Immature natural killer cell (primary cell): ENCODE results near the gene IFNLR1. TPM values are rescaled to one million over a fixed set of nuclear protein-coding genes. Genes with fewer than 3 reads are reported as not detected.

ENCODE experiments used
- DNase-seq, 3 donors: peaks; one replicate each; pipeline ENCODE4 v3.0.0; 2022; ENCODE audit warnings: mixed read lengths in 1 of 3
- H3K27ac Mint-ChIP-seq, 6 donors: one replicate each; pipeline ENCODE4 v1.8.0; 2020; ENCODE audit warnings: mixed read lengths in 6 of 6, mild to moderate bottlenecking in 5 of 6, inconsistent platforms in 4 of 6, moderate library complexity in 3 of 6
- H3K27me3 Mint-ChIP-seq, 3 donors: one replicate each; pipeline ENCODE4 v1.8.0; 2020 to 2021; ENCODE audit warnings: low read depth in 3 of 3, mild to moderate bottlenecking in 3 of 3, mixed read lengths in 3 of 3, moderate library complexity in 3 of 3, inconsistent platforms in 1 of 3
- H3K36me3 Mint-ChIP-seq, 3 donors: one replicate each; pipeline ENCODE4 v1.8.0; 2020; ENCODE audit warnings: mixed read lengths in 3 of 3, inconsistent platforms in 2 of 3, mild to moderate bottlenecking in 2 of 3
- H3K4me1 Mint-ChIP-seq, 2 donors: one replicate each; pipeline ENCODE4 v1.8.0; 2020; ENCODE audit warnings: inconsistent platforms in 2 of 2, mild to moderate bottlenecking in 2 of 2, mixed read lengths in 2 of 2, moderate library complexity in 1 of 2
- H3K4me3 Mint-ChIP-seq, 5 donors: one replicate each; pipeline ENCODE4 v1.8.0; 2020; ENCODE audit warnings: mild to moderate bottlenecking in 5 of 5, mixed read lengths in 5 of 5, inconsistent platforms in 3 of 5, moderate library complexity in 3 of 5
- H3K9me3 Mint-ChIP-seq, 6 donors: one replicate each; pipeline ENCODE4 v1.8.0; 2020; ENCODE audit warnings: mild to moderate bottlenecking in 6 of 6, mixed read lengths in 6 of 6, inconsistent platforms in 4 of 6, moderate library complexity in 3 of 6
- polyA plus RNA-seq, 3 donors: library from polyadenylated mRNA; unstranded; fragments of 300-500 nt; fragmentation: Illumina TruSeq; gene quantifications; one replicate each; pipeline ENCODE4 v1.2.3, GENCODE V29; 2021

The IFNLR1 gene
- polyA plus RNA-seq, 3 donors from 2014 or later, result 0.42 TPM; not detected in 2

DNA sequence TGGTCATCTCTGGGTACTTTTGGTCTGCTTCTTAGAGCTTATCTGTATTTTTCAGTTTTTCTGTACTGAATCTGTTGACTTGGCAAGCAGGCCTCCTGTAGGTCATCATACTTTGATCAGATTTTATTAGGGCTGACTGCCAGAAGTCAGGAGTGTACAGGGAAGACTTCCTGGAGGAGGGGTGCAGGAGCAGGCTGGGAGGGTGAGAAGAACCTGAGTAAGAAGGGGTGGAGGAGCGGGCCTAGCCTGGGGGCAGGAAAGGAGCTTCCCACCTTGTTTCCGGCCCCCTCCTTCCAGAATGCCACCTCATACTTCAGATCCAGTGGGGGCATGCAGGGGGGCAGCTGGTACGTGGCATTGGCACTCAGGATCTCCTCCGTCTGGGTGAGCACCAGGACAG is 25.8 kb downstream of the IFNLR1 start:
- H3K27me3 Mint-ChIP-seq, result peaks cover 0 to 9% (median 6%) of the 10 kb centered on the region in 3 donors
- DNase-seq, result no peak
- H3K27ac Mint-ChIP-seq, result no peak overlapping the region
- no peaks in the 10 kb centered on the region for H3K36me3 Mint-ChIP-seq
- H3K4me1 Mint-ChIP-seq, result no peaks in the 10 kb centered on the region
- H3K4me3 Mint-ChIP-seq, result no peak overlapping the region
- H3K9me3 Mint-ChIP-seq, result peaks cover 0 to 2% (median 0%) of the 10 kb centered on the region in 6 donors

DNA sequence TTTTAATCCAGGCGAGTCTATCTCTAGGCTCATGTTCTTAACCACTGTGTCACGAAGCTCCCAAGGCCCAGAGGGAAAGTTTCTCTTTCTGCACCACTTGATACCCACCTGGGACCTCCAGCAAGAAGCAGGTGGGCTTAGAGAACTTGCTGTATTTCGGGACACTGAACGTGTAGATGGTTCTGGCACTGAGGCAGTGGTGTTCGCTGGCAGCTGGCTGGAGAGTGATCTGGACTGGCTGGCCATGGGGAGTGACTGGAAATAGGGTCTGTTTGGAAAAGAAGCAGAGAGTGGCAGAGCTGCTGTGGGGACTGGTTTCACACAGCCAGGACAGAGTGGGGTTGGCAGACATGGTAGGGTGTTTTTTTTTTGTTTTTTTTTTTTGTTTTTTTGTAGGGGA is 27.7 kb downstream of the IFNLR1 start:
- H3K9me3 Mint-ChIP-seq, result peaks cover 0 to 2% (median 0%) of the 10 kb centered on the region in 6 donors
- peaks cover 0 to 2% (median 2%) of the 10 kb centered on the region in 3 donors for H3K27me3 Mint-ChIP-seq
- H3K4me1 Mint-ChIP-seq, result no peaks in the 10 kb centered on the region
- H3K27ac Mint-ChIP-seq, result no peak overlapping the region
- no peaks in the 10 kb centered on the region for H3K36me3 Mint-ChIP-seq
- H3K4me3 Mint-ChIP-seq, result no peak overlapping the region
- no peak for DNase-seq

GRCh38 chr1:24157918-24158481 is 29.1 kb downstream of the IFNLR1 start:
- H3K9me3 Mint-ChIP-seq, result peaks cover 0 to 2% (median 0%) of the 10 kb centered on the region in 6 donors
- no peak overlapping the region for H3K4me3 Mint-ChIP-seq
- peaks cover 0 to 4% (median 4%) of the 10 kb centered on the region in 3 donors for H3K27me3 Mint-ChIP-seq
- no peak overlapping the region for H3K27ac Mint-ChIP-seq
- no peaks in the 10 kb centered on the region for H3K4me1 Mint-ChIP-seq
- no peaks in the 10 kb centered on the region for H3K36me3 Mint-ChIP-seq
- no peak for DNase-seq

GRCh38 chr1:24156542-24157260 is 30.4 kb downstream of the IFNLR1 start:
- DNase-seq, result no peak
- H3K27ac Mint-ChIP-seq, result no peak overlapping the region
- H3K4me1 Mint-ChIP-seq, result no peaks in the 10 kb centered on the region
- H3K27me3 Mint-ChIP-seq, result peaks cover under 1 to 11% (median 6%) of the 10 kb centered on the region in 3 donors
- H3K9me3 Mint-ChIP-seq, result peaks cover 0 to 2% (median 0%) of the 10 kb centered on the region in 6 donors
- H3K36me3 Mint-ChIP-seq, result no peaks in the 10 kb centered on the region
- H3K4me3 Mint-ChIP-seq, result no peak overlapping the region

GRCh38 chr1:24155011-24155782 is 31.9 kb downstream of the IFNLR1 start:
- DNase-seq, result no peak
- Mint-ChIP-seq H3K27me3 (peaks cover 7 to 17% (median 12%) of the 10 kb centered on the region in 3 donors), H3K9me3 (peaks cover 0 to 2% (median 0%) of the 10 kb centered on the region in 6 donors), H3K36me3 (peaks cover 0 to 3% (median 0%) of the 10 kb centered on the region in 3 donors), H3K4me1 (peaks cover 8 to 9% of the 10 kb centered on the region in 2 donors), H3K27ac (no peak overlapping the region), H3K4me3 (no peak overlapping the region)

DNA sequence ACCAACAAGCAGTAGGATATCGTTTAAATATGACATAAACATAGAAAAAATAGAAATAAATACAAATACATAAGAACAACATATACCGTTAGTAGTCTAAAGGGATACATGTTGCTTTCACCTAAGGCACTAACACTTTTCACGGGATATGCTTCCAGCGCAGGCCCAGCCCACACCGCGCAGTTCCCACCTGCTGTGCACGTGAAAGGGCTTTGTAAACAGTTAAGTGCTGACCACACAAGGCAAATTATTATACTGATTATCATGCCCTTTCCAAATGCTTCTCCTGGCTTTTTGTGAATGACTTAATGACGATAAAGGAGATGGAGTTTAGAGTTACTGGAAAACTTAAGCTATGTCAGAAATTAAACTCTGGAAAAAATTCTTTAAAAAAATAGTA is 32.9 kb downstream of the IFNLR1 start:
- Mint-ChIP-seq H3K27ac (no peak overlapping the region), H3K27me3 (peaks cover 13 to 15% (median 14%) of the 10 kb centered on the region in 3 donors), H3K36me3 (peaks cover 0 to 3% (median 0%) of the 10 kb centered on the region in 3 donors), H3K9me3 (no peaks in the 10 kb centered on the region), H3K4me3 (no peak overlapping the region), H3K4me1 (peaks cover 10 to 11% of the 10 kb centered on the region in 2 donors)
- no peak for DNase-seq

- no peaks in the 10 kb centered on the region for H3K9me3 Mint-ChIP-seq
- no peak overlapping the region for H3K4me3 Mint-ChIP-seq
- H3K36me3 Mint-ChIP-seq, result peaks cover 0 to 3% (median 0%) of the 10 kb centered on the region in 3 donors
- H3K4me1 Mint-ChIP-seq, result peaks cover 10 to 11% of the 10 kb centered on the region in 2 donors
- no peak for DNase-seq
- no peak overlapping the region for H3K27ac Mint-ChIP-seq
- H3K27me3 Mint-ChIP-seq, result peaks cover 15 to 16% (median 15%) of the 10 kb centered on the region in 3 donors
These were observed 34.2 kb downstream of the IFNLR1 start for GRCh38 chr1:24152631-24153494.

DNA sequence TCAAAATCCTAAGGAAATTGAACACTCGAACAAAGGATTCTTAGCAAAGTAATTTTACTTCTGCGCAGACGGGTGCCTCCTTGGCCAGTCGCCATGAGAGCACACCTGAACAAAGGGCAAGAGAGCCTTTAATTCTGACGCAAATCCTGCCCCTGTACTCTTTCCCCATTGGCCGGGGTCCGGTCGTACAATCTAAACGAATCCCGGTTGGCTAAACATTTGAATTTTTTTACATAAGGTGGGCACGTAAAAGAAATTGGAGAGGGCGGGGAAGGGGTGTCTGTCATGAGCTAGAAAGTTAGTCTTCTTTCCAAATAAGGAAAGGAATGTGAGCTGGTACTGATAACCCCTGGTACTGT is 35.9 kb downstream of the IFNLR1 start:
- peaks cover 15 to 16% (median 16%) of the 10 kb centered on the region in 3 donors for H3K27me3 Mint-ChIP-seq
- peak overlapping the region in 1 of 6 donors; percentile 41 for H3K27ac Mint-ChIP-seq
- no peak for DNase-seq

GRCh38 chr1:24150234-24151174 is 36.6 kb downstream of the IFNLR1 start:
- H3K27ac Mint-ChIP-seq, result no peak overlapping the region
- peaks cover 15 to 16% (median 16%) of the 10 kb centered on the region in 3 donors for H3K27me3 Mint-ChIP-seq
- H3K4me1 Mint-ChIP-seq, result peaks cover 10 to 11% of the 10 kb centered on the region in 2 donors
- peak overlapping the region in 3 of 5 donors; percentile 4 to 52 (median 22) for H3K4me3 Mint-ChIP-seq
- DNase-seq, result peak; percentile 60 to 74 (median 66)
- H3K36me3 Mint-ChIP-seq, result peaks cover 0 to 3% (median 0%) of the 10 kb centered on the region in 3 donors
- H3K9me3 Mint-ChIP-seq, result no peaks in the 10 kb centered on the region

More for the DNA sequence above, 35.9 kb downstream of the IFNLR1 start:
- peaks cover 0 to 3% (median 0%) of the 10 kb centered on the region in 3 donors for H3K36me3 Mint-ChIP-seq
- H3K4me1 Mint-ChIP-seq, result peaks cover 10 to 11% of the 10 kb centered on the region in 2 donors
- H3K4me3 Mint-ChIP-seq, result peak overlapping the region in 1 of 5 donors; percentile 22
- H3K9me3 Mint-ChIP-seq, result no peaks in the 10 kb centered on the region

- no peak overlapping the region for H3K27ac Mint-ChIP-seq
- DNase-seq, result no peak
- no peaks in the 10 kb centered on the region for H3K9me3 Mint-ChIP-seq
- peaks cover 10 to 11% of the 10 kb centered on the region in 2 donors for H3K4me1 Mint-ChIP-seq
- H3K36me3 Mint-ChIP-seq, result peaks cover 0 to 3% (median 0%) of the 10 kb centered on the region in 3 donors
- no peak overlapping the region for H3K4me3 Mint-ChIP-seq
- H3K27me3 Mint-ChIP-seq, result peaks cover 15 to 16% (median 16%) of the 10 kb centered on the region in 3 donors
These were observed 37.2 kb downstream of the IFNLR1 start for GRCh38 chr1:24149866-24150233.

DNA sequence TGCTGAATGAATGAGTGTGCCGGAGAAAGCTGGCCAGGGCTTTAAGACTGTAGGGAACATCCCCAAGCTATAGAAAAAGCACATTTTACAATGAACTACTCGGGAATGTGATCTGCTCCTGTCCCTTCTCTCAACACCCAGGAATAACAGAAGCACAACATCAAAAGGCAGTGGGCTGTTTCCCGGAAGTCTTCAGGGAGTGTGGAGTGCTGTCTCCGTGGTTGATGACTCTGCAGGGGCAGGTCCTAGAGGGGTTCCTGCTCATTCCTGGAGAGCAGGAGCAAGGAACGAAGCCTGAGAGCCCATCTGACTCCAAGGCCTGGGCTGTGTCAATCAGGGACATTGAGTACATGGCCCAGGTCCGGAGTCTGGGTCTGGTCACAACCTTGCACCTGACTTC is 39.3 kb downstream of the IFNLR1 start:
- H3K27ac Mint-ChIP-seq, result no peak overlapping the region
- H3K4me1 Mint-ChIP-seq, result peaks cover 10 to 11% of the 10 kb centered on the region in 2 donors
- DNase-seq, result no peak
- H3K36me3 Mint-ChIP-seq, result peaks cover 0 to 3% (median 0%) of the 10 kb centered on the region in 3 donors
- H3K9me3 Mint-ChIP-seq, result no peaks in the 10 kb centered on the region
- H3K27me3 Mint-ChIP-seq, result peaks cover 13 to 19% (median 18%) of the 10 kb centered on the region in 3 donors
- H3K4me3 Mint-ChIP-seq, result no peak overlapping the region

DNA sequence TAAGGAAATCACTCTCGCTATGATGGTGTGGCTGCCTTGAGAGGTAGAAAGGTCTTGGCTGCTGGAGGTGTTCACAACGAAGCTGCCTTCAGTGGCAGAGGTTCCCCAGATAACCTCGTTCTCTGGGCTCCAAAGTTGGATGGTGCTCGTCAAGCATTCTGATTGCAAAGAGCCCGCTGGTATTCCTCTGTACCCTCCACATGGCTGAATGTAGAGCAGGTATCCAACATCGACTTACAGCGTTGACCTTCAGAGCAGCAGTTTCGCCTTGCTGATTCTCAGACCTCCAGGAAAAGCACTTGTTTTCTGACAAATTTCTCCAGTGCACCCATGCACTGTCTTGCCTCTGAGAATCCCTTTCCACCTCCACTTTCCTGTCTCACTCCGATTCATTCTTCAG is 39.9 kb downstream of the IFNLR1 start:
- H3K4me1 Mint-ChIP-seq, result peaks cover 10 to 11% of the 10 kb centered on the region in 2 donors
- no peak for DNase-seq

More for the DNA sequence above, 39.9 kb downstream of the IFNLR1 start:
- peaks cover 12 to 19% (median 18%) of the 10 kb centered on the region in 3 donors for H3K27me3 Mint-ChIP-seq
- peaks cover 0 to 3% (median 0%) of the 10 kb centered on the region in 3 donors for H3K36me3 Mint-ChIP-seq
- H3K4me3 Mint-ChIP-seq, result no peak overlapping the region
- no peaks in the 10 kb centered on the region for H3K9me3 Mint-ChIP-seq
- no peak overlapping the region for H3K27ac Mint-ChIP-seq
